Testis (tissue), 2 donors: ENCODE measurements around the gene SPATA13.

ENCODE experiments used
- CTCF ChIP-seq, 3 experiments: fragments of 450-650 bp in 2 of 3; fragments of 200-600 bp in 1 of 3; sonication (generic) in 1 of 3; IDR thresholded peaks; one replicate each; pipeline ENCODE4 v1.5.1; 2016 to 2019; ENCODE audit warnings: antibody characterized with exemption in 3 of 3, mild to moderate bottlenecking in 2 of 3, moderate library complexity in 1 of 3
- POLR2A ChIP-seq: fragments of 450-650 bp; IDR thresholded peaks from one replicate; pipeline ENCODE4 v1.6.1; 2017; ENCODE audit warnings: antibody characterized with exemption, mild to moderate bottlenecking, moderate library complexity

GRCh38 chr13:24150572-24150971, 9.9 kb upstream of the SPATA13 start:
- no peak for TF ChIP-seq CTCF (IDR thresholded peaks at IDR 0.05)
- no peak for TF ChIP-seq POLR2A
